GM13977 (cell line): Measurements from ENCODE around the gene GNG4.

Experiments used
- DNase-seq: peaks from one replicate; pipeline ENCODE4 v3.0.0; 2012; ENCODE audit warnings: low spot score
- in situ Hi-C: fragments of 300-500 bp; cut with MboI; formaldehyde crosslinking; loops from one replicate; pipeline ENCODE4 v1.12.0; 2022; ENCODE audit warnings: low sequenced_read_pairs, low pct_unique_long_range_greater_than_20kb, mixed read lengths, inconsistent platforms; ENCODE audit not compliant: unreplicated experiment
- TF ChIP-seq, protein P1 (sequence below): IDR thresholded peaks from 2 replicates; pipeline ENCODE4 v1.5.1; 2012; ENCODE audit warnings: mild to moderate bottlenecking, control low read depth; ENCODE audit not compliant: insufficient read depth; ENCODE audit errors: extremely low read depth, missing control alignments

The GNG4 gene

GRCh38 chr1:235663628-235664027 lies 14.0 kb upstream of the GNG4 start:
- DNase-seq: no peak

GRCh38 chr1:235661568-235661967 lies 12.0 kb upstream of the GNG4 start:
- TF ChIP-seq, protein P1, sequence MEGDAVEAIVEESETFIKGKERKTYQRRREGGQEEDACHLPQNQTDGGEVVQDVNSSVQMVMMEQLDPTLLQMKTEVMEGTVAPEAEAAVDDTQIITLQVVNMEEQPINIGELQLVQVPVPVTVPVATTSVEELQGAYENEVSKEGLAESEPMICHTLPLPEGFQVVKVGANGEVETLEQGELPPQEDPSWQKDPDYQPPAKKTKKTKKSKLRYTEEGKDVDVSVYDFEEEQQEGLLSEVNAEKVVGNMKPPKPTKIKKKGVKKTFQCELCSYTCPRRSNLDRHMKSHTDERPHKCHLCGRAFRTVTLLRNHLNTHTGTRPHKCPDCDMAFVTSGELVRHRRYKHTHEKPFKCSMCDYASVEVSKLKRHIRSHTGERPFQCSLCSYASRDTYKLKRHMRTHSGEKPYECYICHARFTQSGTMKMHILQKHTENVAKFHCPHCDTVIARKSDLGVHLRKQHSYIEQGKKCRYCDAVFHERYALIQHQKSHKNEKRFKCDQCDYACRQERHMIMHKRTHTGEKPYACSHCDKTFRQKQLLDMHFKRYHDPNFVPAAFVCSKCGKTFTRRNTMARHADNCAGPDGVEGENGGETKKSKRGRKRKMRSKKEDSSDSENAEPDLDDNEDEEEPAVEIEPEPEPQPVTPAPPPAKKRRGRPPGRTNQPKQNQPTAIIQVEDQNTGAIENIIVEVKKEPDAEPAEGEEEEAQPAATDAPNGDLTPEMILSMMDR: no peak
- no peak for DNase-seq
- in situ Hi-C loops: no loop called here

More at GRCh38 chr1:235663628-235664027, 14.0 kb upstream of the GNG4 start:
- in situ Hi-C loops: no loop called here
- TF ChIP-seq, protein P1: no peak

GRCh38 chr1:235659186-235659771 lies 9.7 kb upstream of the GNG4 start:
- in situ Hi-C loops: no loop called here
- no peak for DNase-seq
- TF ChIP-seq, protein P1: no peak

DNA sequence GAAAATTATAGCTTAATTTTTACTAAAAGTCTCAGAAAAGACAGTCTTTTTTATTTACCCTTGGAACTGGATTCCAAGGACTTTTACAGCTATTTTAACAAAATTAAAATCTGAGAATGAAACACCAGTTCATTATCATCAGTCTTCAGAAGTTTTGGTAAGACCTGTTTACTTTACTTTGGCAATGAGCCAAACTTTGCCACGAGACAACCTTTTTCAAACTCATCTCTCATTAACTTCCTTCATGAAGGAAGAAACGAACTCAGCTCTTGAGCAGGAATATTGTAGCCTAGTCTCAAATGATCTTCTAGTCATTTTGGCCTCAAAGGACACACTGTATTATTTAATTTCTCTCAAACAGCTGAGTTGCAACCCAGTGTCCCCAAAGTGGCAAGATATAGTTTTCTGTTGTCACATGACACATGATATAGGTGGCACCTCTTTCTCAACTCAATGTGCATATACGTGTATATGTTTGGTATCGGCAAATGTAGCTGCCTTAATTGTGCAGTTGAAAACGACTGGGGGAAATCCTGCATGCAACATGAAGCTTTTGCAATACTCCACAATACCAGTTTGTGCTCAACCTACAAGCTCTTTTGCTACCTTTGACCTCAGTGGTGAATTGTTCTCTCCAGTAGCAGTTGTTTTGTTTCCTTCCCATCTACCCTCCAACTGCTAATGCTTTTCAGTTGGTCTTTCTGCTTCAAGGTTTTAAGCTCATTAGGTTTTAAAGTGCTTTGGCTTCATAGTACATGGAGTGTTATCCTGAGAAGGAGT lies 8.4 kb upstream of the GNG4 start:
- DNase-seq: no peak

GRCh38 chr1:235657269-235657668 lies 7.7 kb upstream of the GNG4 start:
- TF ChIP-seq, protein P1: no peak
- in situ Hi-C loops: no loop called here
- no peak for DNase-seq

More for the DNA sequence above, 8.4 kb upstream of the GNG4 start:
- TF ChIP-seq, protein P1: no peak
- in situ Hi-C loops: no loop called here

GRCh38 chr1:235652364-235652763 lies 2.8 kb upstream of the GNG4 start:
- TF ChIP-seq, protein P1: no peak
- in situ Hi-C loops: no loop called here

More at GRCh38 chr1:235652364-235652763, 2.8 kb upstream of the GNG4 start:
- DNase-seq: no peak
